Thyroid gland (tissue), 4 donors: Measurements from ENCODE around the gene CDKL1.

ENCODE experiments used
- POLR2A ChIP-seq, 2 donors: fragments of 450-650 bp; IDR thresholded peaks; one replicate each; pipeline ENCODE4 v1.6.1; 2017; ENCODE audit warnings: antibody characterized with exemption in 2 of 2, mild to moderate bottlenecking in 2 of 2, moderate library complexity in 1 of 2
- TF ChIP-seq, protein P1 (sequence below), 6 experiments: fragments of 200-600 bp in 3 of 6; fragments of 450-650 bp in 3 of 6; sonication (generic) in 3 of 6; IDR thresholded peaks; one replicate each; pipeline ENCODE4 v1.5.1; 2016 to 2019; ENCODE audit warnings: antibody characterized with exemption in 6 of 6, mild to moderate bottlenecking in 2 of 6, inconsistent platforms in 1 of 6, moderate library complexity in 1 of 6

- TF ChIP-seq, protein P1, sequence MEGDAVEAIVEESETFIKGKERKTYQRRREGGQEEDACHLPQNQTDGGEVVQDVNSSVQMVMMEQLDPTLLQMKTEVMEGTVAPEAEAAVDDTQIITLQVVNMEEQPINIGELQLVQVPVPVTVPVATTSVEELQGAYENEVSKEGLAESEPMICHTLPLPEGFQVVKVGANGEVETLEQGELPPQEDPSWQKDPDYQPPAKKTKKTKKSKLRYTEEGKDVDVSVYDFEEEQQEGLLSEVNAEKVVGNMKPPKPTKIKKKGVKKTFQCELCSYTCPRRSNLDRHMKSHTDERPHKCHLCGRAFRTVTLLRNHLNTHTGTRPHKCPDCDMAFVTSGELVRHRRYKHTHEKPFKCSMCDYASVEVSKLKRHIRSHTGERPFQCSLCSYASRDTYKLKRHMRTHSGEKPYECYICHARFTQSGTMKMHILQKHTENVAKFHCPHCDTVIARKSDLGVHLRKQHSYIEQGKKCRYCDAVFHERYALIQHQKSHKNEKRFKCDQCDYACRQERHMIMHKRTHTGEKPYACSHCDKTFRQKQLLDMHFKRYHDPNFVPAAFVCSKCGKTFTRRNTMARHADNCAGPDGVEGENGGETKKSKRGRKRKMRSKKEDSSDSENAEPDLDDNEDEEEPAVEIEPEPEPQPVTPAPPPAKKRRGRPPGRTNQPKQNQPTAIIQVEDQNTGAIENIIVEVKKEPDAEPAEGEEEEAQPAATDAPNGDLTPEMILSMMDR (IDR thresholded peaks at IDR 0.05): no peak
- TF ChIP-seq POLR2A (IDR thresholded peaks at IDR 0.05): no peak
Measured at GRCh38 chr14:50379563-50379962, 17.1 kb downstream of the CDKL1 start.
